Muscle layer of colon (tissue), 2 donors: Measurements from ENCODE around the gene DOCK7.
"Not testable (repeated sequence)": the region's sequence is repeated elsewhere in the genome, so short reads cannot be mapped to it uniquely, and the experiment has no call there.

ENCODE experiments used
- H3K27ac ChIP-seq: one replicate; pipeline ENCODE4 v1.7.0; 2013; ENCODE audit warnings: low read depth, mild to moderate bottlenecking, low read length, moderate library complexity
- H3K27me3 ChIP-seq, 2 donors: one replicate each; pipeline ENCODE4 v1.7.0; 2013; ENCODE audit warnings: low read length in 2 of 2, mild to moderate bottlenecking in 2 of 2; ENCODE audit not compliant: insufficient read depth in 2 of 2, control insufficient read depth in 1 of 2
- H3K36me3 ChIP-seq: one replicate; pipeline ENCODE4 v1.7.0; 2013; ENCODE audit warnings: mild to moderate bottlenecking, low read length; ENCODE audit not compliant: insufficient read depth
- H3K4me1 ChIP-seq: one replicate; pipeline ENCODE4 v1.7.0; 2013; ENCODE audit warnings: mild to moderate bottlenecking, low read length; ENCODE audit not compliant: insufficient read depth
- H3K4me3 ChIP-seq, 2 donors: one replicate each; pipeline ENCODE4 v1.7.0; 2013; ENCODE audit warnings: low read length in 2 of 2, low read depth in 1 of 2, mild to moderate bottlenecking in 1 of 2, moderate library complexity in 1 of 2
- H3K9ac ChIP-seq: one replicate; pipeline ENCODE4 v1.7.0; 2013; ENCODE audit warnings: low read length
- H3K9me3 ChIP-seq: one replicate; pipeline ENCODE4 v1.7.0; 2013; ENCODE audit warnings: mild to moderate bottlenecking, low read length
- donor health status: abdominal sarcoma.
- donor health status: Adenocarcinoma of cecum.

The DOCK7 gene

DNA sequence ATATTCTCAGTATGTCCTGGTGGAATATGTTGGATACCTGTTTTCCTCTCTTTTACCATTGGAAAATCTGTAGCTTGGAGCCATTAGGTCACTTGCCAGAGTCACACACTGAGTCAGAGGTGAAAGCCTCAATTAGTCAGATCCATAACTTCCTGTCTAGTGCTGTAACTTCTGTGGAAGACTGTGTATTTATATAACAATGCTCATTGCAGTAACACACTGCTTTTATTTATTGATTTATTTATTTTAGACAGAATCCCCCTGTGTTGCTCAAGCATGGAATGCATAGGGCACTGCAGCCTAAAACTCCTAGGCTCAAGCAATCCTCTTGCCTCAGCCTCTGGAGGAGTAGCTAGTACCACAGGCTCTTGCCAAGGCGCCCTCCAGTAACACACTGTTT lies 1.3 kb upstream of the DOCK7 start:
- Histone ChIP-seq H3K4me3 (no peak overlapping the region), H3K27ac (peak overlapping the region; percentile 62), H3K4me1 (peaks cover 37% of the 10 kb centered on the region), H3K27me3 (no peaks in the 10 kb centered on the region), H3K9me3 (no peaks in the 10 kb centered on the region), H3K9ac (no peak overlapping the region), H3K36me3 (no peaks in the 10 kb centered on the region)

DNA sequence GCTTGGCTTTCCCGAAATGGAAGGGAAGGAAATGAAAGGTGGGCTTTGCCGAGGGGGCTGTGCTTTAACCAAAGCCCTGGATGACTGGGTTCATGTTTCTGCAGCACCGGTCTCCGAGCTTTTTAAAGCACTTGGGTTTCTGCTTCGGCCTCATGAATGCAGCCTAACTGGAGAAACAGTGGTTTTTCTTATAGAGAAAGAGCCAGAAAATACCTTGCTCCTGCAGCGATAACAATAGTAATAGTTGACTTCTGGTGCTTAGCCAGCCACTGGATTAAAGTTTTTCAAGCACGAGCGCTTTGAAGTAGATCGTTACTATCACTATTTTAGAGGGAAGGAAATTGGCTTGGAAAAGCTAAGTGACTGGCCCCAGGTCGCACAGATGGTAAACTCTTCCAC lies 500 bp upstream of the DOCK7 start:
- no peaks in the 10 kb centered on the region for H3K9me3 ChIP-seq
- H3K27me3 ChIP-seq: no peaks in the 10 kb centered on the region
- peaks cover 37% of the 10 kb centered on the region for H3K4me1 ChIP-seq
- H3K9ac ChIP-seq: no peak overlapping the region
- peak overlapping the region; percentile 47 for H3K27ac ChIP-seq
- H3K36me3 ChIP-seq: no peaks in the 10 kb centered on the region
- H3K4me3 ChIP-seq: peak overlapping the region; percentile 67 to 80

DNA sequence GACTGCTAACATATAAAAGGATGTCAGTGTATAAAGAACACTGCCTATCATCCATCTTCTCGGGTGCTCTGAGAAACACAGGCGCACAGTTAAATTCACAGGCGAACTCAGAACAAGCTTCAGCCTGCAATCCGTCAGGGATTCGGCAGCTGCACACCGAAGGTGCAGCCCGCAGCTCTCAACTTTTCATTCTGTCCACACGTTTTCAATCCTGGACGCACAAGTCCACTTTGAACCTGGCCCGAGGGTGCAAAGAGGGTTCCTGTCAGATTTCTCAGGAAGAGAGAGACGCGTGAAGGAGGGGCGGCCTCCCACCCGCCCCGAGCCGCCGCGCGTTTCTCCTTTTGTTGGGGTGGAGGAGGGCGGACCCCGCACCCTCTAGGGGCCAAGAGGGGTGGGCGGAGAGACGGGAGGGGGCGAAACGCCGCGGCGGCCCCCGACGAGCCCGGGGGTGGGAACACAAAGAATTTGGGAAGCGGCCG lies 724 bp downstream of the DOCK7 start:
- Histone ChIP-seq H3K9me3 (no peaks in the 10 kb centered on the region), H3K9ac (peak overlapping the region; percentile 46), H3K27me3 (no peaks in the 10 kb centered on the region), H3K4me3 (peak overlapping the region; percentile 68 to 73), H3K27ac (peak overlapping the region; percentile 65), H3K4me1 (peaks cover 41% of the 10 kb centered on the region), H3K36me3 (no peaks in the 10 kb centered on the region)

DNA sequence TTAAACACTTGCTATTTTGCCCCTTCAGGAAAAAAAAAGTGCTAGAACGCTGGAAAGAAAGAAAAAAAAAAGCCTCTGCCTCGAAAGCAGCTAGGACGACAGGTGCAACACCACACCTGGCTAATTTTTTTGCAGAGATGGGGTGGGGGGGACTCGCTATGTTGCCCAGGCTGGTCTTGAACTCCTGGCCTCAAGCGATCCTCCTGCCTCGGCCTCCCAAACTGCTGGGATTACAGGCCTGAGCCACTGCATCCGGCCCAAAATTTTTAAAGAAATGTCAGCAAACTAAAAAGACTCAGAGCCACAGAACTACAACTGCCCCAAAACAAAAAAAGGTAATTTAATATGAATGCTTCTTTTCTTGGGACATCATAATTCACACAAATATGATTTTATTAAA lies 1.4 kb downstream of the DOCK7 start:
- H3K36me3 ChIP-seq: no peaks in the 10 kb centered on the region
- H3K4me3 ChIP-seq: peak overlapping the region in 1 of 2 donors; percentile 73
- H3K27ac ChIP-seq: peak overlapping the region; percentile 65
- no peaks in the 10 kb centered on the region for H3K9me3 ChIP-seq
- H3K4me1 ChIP-seq: peaks cover 42% of the 10 kb centered on the region
- no peaks in the 10 kb centered on the region for H3K27me3 ChIP-seq
- no peak overlapping the region for H3K9ac ChIP-seq

DNA sequence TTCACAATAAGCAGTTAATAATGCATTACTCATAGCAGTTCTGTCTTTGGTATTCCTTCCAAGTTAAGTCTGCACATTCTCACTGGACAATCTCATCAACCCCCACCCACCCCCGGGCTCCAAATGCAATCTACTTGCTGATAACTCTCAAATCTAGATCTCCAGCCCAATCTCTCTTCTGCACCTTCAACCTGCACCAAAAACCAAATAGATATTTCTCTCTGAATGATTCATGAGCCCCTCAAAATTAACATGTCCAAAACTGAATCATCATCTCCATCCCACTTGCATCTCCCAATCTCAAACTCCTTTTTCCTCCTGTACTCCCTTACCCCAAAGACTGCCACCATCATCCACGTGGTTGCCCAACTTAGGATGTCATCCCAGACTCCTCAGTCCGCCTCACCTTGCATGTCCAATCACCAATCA lies 2.7 kb downstream of the DOCK7 start:
- Histone ChIP-seq H3K4me1 (peaks cover 32% of the 10 kb centered on the region), H3K36me3 (no peaks in the 10 kb centered on the region), H3K27ac (no peak overlapping the region), H3K9me3 (no peaks in the 10 kb centered on the region), H3K27me3 (no peaks in the 10 kb centered on the region), H3K4me3 (no peak overlapping the region), H3K9ac (no peak overlapping the region)

DNA sequence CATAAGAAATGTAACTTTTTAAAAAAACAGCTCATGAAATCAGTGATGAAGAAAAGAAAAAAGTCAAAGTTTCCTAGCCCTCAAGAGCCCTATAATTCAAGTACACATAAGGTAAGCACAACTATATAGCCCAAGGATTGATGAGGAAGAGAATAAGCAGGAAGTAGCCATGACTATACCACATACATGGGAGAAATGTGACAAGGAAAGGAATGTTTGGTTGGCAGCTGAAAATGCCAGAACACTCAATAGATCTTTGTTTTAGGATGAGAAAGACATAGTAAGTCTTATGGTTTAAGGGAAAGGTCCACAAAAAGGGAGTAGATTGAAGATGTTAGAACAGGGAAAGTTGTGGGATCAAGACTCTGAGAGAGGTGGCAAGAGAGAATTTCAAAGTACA lies 5.7 kb downstream of the DOCK7 start:
- H3K9me3 ChIP-seq: no peaks in the 10 kb centered on the region
- no peak overlapping the region for H3K27ac ChIP-seq
- peaks cover 19% of the 10 kb centered on the region for H3K4me1 ChIP-seq
- no peaks in the 10 kb centered on the region for H3K27me3 ChIP-seq
- no peak overlapping the region for H3K9ac ChIP-seq
- no peaks in the 10 kb centered on the region for H3K36me3 ChIP-seq
- H3K4me3 ChIP-seq: no peak overlapping the region

DNA sequence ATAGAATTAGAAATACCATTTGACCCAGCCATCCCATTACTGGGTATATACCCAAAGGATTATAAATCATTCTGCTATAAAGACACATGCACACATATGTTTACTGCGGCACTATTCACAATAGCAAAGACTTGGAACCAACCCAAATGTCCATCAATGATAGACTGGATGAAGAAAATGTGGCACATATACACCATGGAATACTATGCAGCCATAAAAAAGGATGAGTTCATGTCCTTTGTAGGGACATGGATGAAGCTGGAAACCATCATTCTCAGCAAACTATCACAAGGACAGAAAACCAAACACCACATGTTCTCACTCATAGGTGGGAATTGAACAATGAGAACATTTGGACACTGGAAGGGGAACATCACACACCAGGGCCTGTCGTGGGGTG lies 7.2 kb downstream of the DOCK7 start:
- not testable (repeated sequence) for H3K27me3 ChIP-seq, H3K27ac ChIP-seq, H3K36me3 ChIP-seq, H3K9me3 ChIP-seq, H3K4me3 ChIP-seq, H3K9ac ChIP-seq
- H3K4me1 ChIP-seq: peaks cover 17% of the 10 kb centered on the region

DNA sequence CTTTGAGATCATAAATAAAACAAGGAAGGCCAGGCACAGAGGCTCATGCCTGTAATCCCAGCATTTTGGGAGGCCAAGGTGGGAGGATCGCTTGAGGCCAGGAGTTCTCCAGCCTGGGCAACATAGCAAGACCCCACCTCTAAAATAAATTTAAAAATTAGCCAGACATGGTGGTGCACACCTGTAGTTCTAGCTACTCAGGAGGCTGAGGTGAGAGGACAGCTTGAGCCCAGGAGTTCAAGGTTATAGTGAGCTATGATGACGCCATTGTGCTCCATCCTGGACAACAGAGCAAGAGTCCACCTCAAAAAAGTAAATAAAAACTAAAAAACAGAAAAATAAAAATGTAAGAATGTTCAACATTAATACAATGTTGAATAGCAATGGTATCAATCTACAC lies 10.4 kb downstream of the DOCK7 start:
- not testable (repeated sequence) for H3K36me3 ChIP-seq, H3K9ac ChIP-seq, H3K9me3 ChIP-seq, H3K4me3 ChIP-seq, H3K27ac ChIP-seq, H3K27me3 ChIP-seq
- peaks cover 15% of the 10 kb centered on the region for H3K4me1 ChIP-seq

DNA sequence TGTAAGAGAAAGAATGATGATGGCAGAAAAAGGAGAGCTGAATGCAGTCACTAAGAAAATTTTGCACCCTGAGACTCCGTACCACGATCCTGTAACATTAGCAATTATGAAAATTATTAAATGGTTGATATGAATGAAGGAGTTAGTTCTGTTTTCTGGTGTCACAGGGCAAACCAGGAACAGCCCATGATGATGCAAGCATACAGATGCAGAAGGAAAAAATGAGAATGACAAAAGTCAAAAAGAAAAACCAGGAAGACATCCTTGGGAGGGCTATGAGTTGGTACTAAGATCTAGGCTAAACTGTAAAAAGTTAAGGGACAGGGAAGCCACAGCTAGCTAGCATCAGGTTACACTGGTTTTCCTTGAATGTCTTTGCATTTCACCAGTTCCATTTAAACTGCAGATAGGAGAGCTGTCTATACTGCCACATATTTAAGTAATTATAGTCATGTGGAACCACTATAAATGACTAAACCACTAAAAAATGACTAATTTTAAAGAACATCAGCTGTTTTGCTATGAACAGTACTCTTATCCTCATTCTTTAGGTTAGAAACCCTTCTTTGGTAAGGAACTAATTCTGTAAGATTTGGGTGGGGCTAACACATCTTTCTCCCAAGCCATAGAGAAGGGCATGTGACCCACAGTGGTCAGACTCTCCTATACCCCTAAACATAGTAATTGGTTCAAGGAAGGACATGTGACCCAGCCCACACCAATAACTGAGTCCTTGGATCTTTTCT lies 11.4 kb downstream of the DOCK7 start:
- H3K27me3 ChIP-seq: no peaks in the 10 kb centered on the region
- H3K9me3 ChIP-seq: no peaks in the 10 kb centered on the region
- no peak overlapping the region for H3K27ac ChIP-seq
- H3K4me1 ChIP-seq: peaks cover 11% of the 10 kb centered on the region
- no peak overlapping the region for H3K4me3 ChIP-seq
- no peaks in the 10 kb centered on the region for H3K36me3 ChIP-seq
- no peak overlapping the region for H3K9ac ChIP-seq

DNA sequence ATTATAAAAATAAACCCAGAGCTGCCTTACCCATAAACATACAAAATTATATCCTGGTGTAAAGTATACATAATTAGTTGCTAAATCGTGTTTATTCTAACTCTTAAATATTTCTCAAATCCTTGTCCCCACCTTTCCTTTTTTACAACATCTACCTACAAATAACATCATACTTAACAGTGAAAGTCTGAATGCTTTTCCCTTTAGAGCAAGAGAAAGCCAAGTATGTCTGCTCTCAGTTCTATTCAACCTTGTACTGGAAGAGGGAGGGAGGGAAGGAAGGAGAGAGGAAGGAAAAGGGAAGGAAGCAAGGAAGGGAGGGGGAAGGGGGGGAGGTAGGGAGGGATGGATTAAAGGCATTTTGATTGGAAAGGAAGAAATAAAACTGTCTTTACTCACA lies 14.6 kb downstream of the DOCK7 start:
- Histone ChIP-seq H3K36me3 (no peaks in the 10 kb centered on the region), H3K27ac (no peak overlapping the region), H3K4me1 (peaks cover 11% of the 10 kb centered on the region), H3K9ac (no peak overlapping the region), H3K27me3 (no peaks in the 10 kb centered on the region), H3K4me3 (no peak overlapping the region), H3K9me3 (no peaks in the 10 kb centered on the region)

DNA sequence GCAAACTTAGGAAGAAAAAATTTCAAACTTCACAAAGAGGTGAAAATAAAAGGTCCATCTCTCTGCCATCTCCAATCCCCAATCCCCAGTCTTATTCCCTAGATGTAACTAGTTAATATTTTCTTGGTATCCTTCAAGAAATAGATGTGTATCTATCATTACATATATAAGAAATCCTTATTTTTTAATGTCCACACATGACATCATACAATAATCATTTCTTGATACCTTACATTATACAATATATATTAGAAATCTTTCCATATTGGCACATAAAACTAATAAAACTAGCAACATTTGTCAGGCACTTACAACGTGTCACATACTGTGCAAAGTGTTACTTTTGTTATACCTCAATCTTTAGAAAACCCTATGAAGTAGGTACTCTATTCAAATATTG lies 16.2 kb downstream of the DOCK7 start:
- Histone ChIP-seq H3K9me3 (no peaks in the 10 kb centered on the region), H3K9ac (no peak overlapping the region), H3K27me3 (no peaks in the 10 kb centered on the region), H3K27ac (no peak overlapping the region), H3K4me1 (peaks cover 11% of the 10 kb centered on the region), H3K4me3 (no peak overlapping the region), H3K36me3 (no peaks in the 10 kb centered on the region)

DNA sequence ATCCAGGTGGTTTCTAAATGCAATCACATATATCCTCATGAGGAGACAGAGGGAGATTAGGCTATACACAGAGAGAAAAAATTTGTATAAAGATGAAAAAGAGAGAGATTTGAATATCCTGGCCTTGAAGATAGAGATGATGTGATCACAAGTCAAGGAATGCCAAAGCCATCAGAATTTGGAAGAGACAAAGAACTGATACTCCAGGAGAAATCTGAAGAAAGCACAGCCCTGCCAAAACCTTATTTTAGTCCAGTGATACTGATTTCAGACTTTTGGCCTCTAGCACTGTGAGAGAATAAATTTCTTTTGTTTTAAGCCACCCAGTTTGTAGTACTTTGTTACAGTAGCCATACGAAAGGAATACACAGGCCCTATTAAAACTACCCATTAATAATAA lies 33.4 kb downstream of the DOCK7 start:
- Histone ChIP-seq H3K4me3 (no peak overlapping the region), H3K27me3 (no peaks in the 10 kb centered on the region), H3K36me3 (no peaks in the 10 kb centered on the region), H3K9me3 (no peaks in the 10 kb centered on the region), H3K27ac (no peak overlapping the region), H3K9ac (no peak overlapping the region), H3K4me1 (peaks cover 6% of the 10 kb centered on the region)
